PC-9 (cell line): ENCODE measurements around the gene NPM1.

ENCODE experiments used
- CTCF ChIP-seq: fragments of 200-600 bp; sonication (generic); conservative IDR thresholded peaks from 2 replicates; pipeline ENCODE4 v1.6.1; 2017; ENCODE audit warnings: mixed run types, antibody characterized with exemption, mild to moderate bottlenecking, moderate library complexity
- EZH2 ChIP-seq: fragments of 200-600 bp; sonication (generic); IDR thresholded peaks from 2 replicates; pipeline ENCODE4 v1.8.0; 2017; ENCODE audit warnings: antibody characterized with exemption, low read depth

GRCh38 chr5:171455522-171455921 lies 67.9 kb downstream of the NPM1 start:
- no peak for TF ChIP-seq CTCF
- no peak for TF ChIP-seq EZH2
